Mesenteric fat pad (tissue), 1 donor: ENCODE results near the gene MDM1. TPM values are rescaled to one million over a fixed set of nuclear protein-coding genes. Genes with fewer than 3 reads are reported as not detected.

Experiments used
- total RNA-seq: library from RNA; stranded (reverse); fragmentation: NEBNext Ultra II Directional; extraction: Animal tissue kit (Norgen Biotek cat#: 25700); gene quantifications from one replicate; pipeline ENCODE4 v1.2.1, GENCODE V29; 2021
- donor health status: DM: yes; HTN: yes; CAD: no.

The MDM1 gene
- total RNA-seq, 1 donor from 2014 or later: 14.9 TPM

Other genes starting within 250 kb of the MDM1 start
- gene IFNG, start 172.6 kb downstream of the MDM1 start, total RNA-seq: not detected
- gene IL26, start 106.6 kb downstream of the MDM1 start, total RNA-seq: not detected
- gene IL22, start 78.8 kb downstream of the MDM1 start, total RNA-seq: not detected